ENCODE results near the gene PABPN1L.

PABPN1L gene

DNA sequence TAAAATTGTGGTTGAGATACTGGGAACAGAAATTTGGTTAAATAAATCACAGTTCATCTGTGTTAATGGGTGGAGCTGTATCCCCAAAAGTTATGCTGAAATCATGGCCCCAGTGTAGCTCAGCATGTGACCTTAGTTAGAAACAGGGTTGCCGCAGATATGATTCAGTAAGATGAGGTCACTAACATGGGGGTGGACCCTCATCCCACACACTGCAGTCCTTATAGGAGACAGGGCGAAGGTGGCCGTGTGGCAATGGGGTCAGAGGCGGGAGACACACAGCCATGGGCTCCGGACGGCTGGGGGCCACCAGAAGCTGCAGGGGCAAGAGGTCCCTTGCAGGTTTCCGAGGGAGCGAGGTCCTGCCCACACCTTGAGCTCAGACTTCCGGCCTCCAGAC lies 20.4 kb downstream of the PABPN1L start:
- no peak for DNase-seq

GRCh38 chr16:88844419-88845036 lies 21.9 kb downstream of the PABPN1L start:
- no peak for DNase-seq

GRCh38 chr16:88843256-88843655 lies 23.2 kb downstream of the PABPN1L start:
- DNase-seq, result no peak

GRCh38 chr16:88842806-88843205 lies 23.7 kb downstream of the PABPN1L start:
- no peak for DNase-seq

GRCh38 chr16:88842308-88842756 lies 24.1 kb downstream of the PABPN1L start:
- DNase-seq, result no peak

DNA sequence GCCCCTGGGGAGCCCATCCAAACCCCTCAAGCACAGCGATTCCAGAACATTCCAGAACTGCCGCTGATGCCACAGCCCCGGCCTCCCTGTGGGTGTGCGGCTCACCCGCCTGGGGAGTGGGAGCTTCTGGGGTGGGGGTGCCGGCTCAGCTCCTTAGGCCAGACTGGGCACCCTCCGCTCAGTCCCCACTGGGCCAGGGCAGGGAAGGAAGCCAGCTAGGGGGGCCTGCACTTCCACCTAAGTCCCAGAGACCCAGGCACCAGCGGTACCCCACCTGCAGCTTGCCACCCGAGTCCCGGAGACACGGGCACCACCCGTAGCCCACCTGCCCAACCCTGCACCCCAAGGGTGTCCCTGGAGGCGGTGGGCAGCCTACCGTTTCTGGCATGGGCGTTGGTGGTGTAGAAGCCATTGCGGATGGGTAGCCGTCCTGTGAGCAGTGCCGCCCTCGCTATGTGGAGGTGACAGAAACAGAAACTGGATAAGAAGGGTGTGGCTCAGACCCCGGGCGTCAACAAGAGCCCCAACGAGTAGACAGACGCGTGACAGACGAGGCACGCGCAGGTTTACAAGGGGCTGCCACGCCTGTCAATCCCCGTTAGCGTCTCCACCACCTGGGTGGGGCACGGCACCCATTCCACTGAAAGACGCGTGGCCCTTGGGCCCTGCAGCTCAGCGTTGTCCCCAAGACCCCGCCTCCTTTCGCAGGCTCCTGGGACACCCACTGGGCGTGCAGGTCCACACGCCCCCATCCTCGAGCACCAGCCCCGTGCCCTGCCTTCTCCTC lies 24.7 kb downstream of the PABPN1L start:
- DNase-seq, result no peak

DNA sequence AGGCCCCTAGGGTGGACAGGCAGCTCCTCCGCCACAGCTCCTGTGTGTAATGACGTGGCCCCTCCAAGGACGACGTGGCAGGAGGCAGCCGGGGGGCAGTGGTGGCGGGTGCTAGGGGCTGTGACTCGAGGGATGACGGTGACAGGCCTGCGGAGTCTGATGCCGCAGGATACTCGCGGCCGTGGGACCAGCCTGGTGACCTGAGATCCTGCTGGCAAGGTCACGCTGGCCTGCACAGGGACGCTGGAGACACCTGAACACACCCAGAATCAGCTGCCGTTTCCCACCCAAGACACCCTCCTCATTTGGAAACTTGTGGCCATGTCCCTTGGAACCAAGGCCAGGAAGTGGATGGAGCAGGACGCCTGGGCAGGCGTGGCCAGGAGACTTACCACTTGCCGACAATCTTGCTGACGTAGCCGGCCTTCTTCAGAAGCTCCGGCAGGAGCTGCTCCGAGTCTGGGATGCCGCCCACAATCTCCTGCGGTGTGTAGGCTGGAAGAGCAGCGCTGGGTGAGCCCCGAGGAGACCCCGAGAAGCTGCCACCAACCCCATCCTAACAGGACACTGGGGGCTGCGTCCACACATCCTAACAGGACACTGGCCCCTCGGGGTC lies 25.8 kb downstream of the PABPN1L start:
- DNase-seq, result no peak

DNA sequence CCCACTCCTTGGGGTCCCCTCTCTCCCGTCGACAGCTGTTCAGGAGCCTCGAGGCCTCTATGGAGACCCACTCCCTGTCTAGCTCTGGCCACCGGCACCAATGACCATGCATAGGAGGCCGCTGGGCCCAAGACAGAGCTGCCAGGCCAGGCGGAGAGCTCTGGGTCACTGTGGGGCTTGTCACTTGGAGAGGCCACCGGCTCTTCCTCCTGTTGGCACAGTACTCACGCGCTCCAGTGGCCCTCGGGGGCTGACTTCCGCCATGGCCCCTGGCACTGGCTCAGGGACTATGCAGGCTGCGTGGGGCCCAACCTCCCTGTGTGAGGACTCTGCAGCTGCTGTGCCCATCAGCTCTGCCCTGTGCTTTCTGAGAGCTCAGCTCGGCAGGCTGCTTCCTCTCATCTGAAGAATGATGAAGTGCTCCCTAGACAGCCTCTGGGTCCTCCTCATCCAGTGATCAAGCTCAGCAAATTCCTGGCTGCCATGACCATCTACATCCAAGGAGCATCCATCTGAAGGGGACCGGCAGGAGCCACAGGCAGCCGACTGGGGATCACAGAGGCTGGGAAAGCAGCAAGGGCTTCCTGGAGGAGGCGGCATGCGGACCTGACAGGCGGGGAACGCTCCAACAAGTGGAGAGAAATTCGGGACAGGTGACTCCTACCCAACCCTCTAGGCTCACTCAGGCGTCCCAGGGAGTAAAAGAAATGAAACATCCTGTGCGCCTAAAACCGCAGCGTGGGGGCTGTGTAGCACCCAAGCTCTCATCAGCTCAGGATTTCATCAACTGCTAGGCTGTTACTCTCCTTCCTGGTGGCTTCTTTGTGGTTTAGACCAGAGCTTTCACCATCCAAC lies 26.5 kb downstream of the PABPN1L start:
- DNase-seq, result no peak

DNA sequence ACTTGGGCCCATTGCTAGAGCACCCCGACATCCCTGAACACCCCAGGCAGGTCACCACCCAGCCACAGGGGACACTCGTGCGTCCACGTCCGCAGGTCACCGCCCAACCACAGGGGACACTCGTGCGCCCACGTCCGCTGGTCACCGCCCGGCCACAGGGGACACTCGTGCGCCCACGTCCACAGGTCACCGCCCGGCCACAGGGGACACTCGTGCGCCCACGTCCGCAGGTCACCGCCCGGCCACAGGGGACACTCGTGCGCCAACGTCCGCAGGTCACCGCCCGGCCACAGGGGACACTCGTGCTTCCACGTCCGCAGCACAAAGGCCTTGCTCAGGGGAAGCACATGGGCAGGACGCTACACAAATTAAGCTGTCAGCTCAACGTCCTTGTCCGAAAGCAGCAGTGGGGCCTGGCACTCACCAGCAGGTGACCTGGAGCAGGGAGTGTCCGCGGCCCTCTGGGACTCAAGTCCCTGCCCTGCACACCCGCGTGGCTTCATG lies 27.4 kb downstream of the PABPN1L start:
- DNase-seq, result no peak

DNA sequence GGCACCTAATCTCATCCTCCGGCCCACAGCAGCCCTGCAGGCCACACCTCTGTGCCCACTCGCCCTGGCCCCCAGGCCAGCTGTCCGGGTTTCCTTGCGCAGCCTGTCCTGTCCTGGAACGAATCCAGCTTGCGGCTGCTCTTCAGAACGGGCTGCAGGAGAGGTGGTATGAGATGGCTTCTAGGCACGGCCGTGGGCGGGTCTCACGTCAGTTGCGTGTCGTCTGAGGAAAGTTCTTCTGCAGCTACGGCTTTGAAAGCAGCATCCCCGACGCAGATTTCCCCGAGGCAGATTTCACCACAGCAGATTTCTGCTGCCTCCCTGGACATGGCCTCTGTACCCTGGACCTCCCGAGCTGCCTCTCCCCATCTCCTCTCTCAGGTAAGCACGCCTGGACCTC lies 27.9 kb downstream of the PABPN1L start:
- DNase-seq, result no peak

DNA sequence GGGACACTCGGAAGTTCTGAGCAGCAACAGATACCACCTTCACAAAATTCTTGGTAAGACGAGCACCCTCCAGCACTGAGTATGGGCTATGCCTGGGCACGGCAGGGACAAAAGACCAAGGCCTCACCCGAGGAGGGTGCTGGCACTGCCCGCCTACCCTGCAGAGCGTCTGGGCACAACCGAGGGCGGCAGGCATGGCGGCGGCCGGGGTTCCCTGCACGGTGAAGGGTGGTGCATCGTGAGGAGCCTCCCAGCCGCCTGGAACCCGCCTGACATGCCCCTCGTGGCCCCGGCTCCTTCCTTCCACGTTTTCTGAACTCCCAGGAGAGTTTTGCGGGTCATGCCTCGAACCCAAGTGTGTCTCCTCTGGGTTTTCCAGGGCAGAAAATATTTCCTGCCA lies 28.7 kb downstream of the PABPN1L start:
- DNase-seq, result no peak

- no peak for DNase-seq
These were observed 29.7 kb downstream of the PABPN1L start for GRCh38 chr16:88836791-88837190.

GRCh38 chr16:88835818-88836217 lies 30.6 kb downstream of the PABPN1L start:
- no peak for DNase-seq

DNA sequence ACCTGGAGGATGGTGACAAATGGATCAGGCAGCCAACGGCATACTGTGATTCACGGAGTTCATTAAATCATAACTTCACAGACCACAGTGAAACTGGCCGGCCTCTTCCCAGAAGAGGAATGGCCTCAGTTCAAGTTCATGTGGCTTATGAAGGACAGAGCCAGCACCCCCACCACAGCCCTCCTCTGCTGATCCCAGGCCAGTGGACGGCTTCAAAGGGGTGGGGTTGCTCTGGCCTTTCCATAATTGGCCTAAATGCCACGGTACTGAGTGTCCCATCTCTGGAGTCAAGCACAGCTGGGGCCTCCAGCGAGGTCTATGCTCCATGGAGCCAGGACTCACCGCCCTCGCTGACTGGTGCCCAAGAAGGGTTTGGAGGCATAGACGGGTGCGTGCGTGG lies 31.1 kb downstream of the PABPN1L start:
- DNase-seq, result no peak

DNA sequence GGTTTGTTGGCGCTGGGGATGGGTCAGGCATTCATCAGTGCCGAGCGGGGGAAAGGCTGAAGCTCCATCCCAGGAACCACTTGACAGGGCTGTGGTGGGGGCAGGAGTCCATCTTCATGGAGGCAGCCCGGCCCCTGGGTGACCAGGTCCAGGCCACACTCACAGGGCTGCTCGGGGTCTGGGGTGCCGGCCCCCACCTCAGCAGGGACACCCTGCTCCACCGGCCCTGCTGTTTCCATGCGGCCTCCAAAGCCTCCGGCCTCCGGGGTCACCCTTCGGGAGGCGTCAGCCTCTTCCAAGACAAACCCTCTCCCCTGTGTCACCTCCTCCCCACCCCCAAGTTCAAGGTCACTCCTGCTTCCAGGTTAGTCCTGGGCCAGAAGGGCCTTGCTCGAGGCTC lies 31.8 kb downstream of the PABPN1L start:
- no peak for DNase-seq

GRCh38 chr16:88833086-88833485 lies 33.4 kb downstream of the PABPN1L start:
- no peak for DNase-seq

GRCh38 chr16:88831838-88832237 lies 34.6 kb downstream of the PABPN1L start:
- DNase-seq, result no peak

GRCh38 chr16:88830783-88831182 lies 35.7 kb downstream of the PABPN1L start:
- DNase-seq, result no peak

- DNase-seq, result no peak
These were observed 36.2 kb downstream of the PABPN1L start for GRCh38 chr16:88830258-88830657.

DNA sequence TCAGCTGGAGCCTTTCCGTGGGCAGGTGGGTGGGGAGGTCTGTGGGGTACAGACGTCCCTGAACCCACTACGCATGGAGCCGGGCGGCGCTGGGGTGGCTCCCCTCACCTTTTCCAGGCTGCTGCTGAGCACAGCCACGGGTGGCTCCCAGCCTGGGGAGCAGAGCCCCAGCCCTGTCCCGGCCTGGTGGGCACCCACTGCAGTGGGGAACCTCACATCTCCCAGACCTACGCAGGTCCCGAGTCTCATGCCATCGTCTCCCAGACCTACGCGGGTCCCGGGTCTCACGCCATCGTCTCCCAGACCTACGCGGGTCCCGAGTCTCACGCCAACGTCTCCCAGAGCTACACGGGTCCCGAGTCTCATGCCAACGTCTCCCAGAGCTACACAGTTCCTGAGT lies 37.7 kb downstream of the PABPN1L start:
- no peak for DNase-seq

GRCh38 chr16:88827727-88828126 lies 38.7 kb downstream of the PABPN1L start:
- DNase-seq, result no peak

DNA sequence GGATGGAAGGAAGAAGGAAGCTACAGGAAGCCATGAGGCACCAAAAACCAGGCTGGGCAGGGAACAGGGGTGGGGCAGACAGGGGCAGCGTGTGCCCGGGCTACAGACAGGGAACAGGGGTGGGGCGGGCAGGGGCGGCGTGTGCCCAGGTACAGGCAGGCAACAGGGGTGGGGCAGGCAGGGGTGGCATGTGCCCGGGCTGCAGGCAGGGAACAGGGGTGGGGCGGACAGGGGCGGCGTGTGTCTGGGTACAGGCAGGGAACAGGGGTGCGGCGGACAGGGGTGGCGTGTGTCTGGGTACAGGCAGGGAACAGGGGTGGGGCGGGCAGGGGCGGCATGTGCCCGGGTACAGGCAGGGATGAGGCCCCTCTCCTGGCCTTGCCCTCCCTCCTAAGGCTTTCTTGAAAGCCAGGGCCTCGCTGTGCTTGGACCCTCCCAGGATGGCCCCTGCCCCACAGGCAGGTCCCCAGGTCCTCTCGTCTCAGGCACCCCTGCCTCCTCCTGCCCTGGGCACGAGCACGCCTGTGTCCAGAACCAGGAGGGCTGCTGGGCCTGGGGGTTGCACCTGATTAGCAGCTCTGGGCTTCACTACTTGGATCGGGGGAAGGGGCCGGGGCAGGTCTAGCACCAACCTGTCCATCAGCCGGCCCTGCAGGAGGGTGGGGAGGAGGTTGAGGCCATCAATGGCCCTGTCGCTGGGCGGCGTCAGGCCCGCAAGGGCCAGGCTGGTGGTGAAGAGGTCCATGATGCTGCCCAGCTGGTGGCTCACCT lies 40.2 kb downstream of the PABPN1L start:
- no peak for DNase-seq
